ENCODE data around the gene FMNL3.

Gene FMNL3

DNA sequence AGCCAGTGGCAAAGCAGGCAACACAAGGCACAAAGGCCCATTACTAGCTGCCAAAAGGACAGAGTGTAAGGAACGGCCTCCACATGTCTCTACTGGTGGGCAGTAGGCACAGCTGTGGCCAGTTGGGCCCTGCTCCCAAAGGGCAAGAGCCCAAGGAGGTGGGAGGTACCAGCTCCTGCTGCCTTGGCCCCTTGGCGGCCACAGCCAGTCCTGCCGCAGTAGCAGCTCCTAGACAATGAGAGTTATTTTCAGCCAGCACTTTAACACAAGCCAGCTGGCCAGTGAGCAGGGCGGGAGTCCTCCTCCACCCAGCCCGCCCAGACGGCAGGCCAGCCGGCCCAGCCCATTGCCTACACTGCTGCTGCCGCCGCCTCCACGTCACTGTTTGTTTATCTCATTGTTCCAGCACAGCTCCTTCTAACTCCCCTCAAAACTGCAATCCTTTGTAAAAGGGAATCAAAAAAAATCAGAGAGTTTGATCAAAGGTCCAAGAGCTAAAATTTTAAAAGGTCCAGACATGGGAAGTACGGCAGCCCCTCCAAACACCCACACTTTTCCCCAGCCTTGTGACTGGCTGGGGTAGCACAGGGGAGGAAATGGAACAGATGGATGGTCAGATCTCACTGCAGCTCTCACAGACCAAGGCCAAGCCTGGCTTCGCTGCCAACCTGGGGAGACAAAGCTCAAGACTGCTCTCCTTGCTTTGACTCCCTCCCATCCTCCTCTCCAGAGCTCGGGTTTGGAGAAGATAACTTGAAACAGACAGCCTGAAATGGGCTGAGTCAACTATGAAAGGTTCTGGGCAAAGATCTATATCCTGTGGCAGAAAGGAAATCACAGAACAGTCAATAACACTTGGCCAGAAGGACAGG, 33.5 kb downstream of the FMNL3 start:
- no peak for DNase-seq

DNA sequence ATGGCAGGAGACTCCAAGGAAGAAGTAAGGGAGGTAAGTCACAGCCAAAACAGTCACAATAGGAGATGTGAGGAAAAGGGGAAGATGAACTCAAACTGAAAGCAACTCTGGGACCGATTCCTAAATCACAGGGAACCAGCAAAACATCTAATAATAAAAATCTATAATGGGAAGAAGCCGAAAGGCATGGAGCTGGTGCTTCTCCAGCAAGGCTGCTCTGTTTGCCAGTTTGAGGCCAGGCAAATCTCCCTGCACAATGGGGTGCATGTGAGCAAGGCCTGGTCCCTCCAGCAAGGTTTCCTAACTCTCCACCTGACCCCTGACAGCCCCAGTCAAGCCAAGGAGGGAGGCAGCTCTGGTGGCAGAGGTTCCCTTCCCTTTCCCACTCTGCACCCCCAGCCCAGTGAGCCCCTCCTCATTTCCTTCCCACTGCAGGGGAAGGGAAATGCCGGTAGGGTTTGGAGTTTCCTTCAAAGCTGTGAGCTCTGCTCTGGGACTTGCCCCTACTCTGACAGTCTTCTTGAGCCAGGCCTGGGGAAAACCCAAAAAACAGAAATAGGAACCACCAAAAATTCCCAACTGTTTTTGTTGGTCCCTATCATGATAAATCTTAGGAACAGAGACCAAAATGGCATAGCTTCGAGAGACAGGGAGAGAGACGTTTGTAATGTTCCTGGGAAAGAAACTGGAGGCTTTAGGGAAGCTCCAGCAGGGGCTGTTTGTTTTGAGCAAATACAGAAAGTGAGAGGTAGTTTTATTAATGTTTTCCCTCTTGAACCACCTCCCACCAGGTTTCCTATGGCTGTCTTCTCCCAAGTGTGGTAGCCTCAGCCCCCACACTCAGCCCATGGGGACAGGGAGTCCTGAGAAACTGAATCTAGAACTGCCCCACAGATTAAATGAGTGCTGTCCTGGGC, 34.6 kb downstream of the FMNL3 start:
- no peak for DNase-seq

DNA sequence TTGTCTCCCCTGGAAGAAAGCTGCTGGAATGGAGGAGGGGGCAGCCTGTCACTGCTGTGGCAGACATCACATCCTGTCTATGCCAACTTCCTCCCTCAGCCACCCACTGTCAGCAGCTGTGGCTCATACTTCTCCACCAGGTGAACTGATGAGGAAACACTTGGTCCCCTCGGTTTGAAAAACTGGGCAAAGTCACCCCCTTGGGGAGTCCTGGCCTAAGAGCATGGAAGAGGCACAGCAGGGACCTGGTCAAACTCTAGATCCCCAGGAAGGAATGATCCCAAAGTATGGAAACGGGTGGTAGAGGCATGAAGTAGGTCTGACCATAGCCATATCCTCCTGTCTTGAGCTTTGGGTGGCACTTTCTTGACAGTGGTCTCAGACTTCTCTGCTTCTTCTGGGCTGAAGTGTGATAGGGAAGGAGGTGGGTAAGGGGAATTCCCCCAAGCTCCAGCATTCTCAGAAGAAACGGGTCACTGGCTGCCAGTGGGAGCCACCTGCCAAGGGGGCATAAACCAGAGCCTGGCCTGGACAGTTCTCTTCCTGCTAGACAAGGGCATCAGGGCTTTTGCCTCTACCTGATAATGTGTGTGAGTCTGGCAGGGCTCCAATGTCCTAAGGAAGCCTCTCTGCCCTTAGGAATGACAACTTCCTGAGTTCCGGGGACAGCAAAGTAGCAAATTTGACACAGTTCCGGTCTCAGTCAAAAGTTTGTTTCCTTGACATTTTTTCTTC, 36.0 kb downstream of the FMNL3 start:
- no peak for DNase-seq

DNA sequence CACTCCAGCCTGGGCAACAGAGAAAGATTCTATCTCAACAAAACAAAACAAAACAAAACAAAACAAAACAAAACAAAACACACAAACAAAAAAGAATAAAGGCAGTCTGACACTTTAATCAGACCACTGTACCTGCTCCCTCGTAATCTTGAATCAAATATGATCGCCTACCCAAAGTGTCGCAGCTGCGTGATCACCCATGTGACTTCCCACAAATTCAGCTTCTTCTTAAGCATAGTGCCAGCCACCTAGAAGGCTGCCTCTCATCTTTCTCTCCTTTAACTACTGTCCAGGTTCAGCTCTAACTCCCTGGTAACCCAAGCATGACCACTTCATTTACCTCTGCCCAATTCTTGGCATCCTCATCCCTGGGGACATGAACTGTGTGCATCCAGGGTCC, 37.4 kb downstream of the FMNL3 start:
- DNase-seq = no peak

DNA sequence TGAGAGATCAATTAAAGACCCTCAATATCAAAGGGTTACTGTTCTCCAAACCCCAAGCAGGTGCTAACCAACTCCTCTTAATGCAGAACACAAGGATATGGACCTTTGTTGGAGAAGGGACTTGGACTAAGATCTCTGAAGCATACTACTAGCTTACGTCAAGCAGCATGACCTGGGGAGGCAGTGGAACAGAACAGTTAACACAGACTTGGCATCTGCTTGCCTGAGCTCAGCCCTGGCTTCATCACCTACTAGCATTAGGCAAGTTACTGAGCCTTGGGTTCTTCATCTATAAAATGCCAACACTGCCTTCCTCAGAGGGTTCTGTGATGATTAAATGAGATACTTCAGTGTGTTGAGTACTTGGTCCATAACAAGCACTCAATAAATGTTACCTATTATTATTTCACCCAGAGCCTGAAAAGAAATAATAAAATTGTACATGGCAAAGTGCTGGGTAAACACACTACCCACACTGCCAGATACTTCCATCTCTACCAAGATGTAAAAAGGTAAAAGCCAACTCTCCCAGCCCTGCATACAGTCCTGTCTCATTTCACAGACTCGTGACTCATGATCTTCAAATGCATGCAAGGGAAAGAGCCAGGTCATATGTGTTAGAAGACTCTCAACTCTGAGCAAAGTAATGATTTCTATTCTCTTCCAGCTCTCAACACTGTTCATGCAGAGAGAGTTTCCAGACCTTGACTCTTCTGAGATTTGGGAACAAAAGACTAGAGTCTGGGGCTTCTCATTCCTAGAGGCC, 39.7 kb downstream of the FMNL3 start:
- no peak for DNase-seq

DNA sequence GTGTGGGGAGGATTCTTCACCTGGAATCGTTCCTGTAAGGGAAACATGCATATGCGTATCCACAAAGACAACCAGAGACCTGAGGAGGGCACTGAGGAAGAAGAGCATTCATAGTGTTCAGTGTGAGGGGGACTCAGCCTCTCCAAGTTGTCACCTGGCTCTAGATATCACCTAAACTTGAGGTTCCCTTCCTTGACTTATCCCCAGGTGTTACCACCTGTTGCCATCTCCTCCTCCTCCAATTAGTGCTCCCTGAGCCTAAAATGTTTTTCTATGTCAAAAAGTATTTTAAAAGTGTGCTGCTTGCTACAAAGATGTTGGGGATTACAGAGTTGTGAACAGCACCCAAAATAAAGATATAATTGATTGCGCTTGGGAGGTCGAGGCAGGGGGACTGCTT, 41.0 kb downstream of the FMNL3 start:
- DNase-seq = no peak

DNA sequence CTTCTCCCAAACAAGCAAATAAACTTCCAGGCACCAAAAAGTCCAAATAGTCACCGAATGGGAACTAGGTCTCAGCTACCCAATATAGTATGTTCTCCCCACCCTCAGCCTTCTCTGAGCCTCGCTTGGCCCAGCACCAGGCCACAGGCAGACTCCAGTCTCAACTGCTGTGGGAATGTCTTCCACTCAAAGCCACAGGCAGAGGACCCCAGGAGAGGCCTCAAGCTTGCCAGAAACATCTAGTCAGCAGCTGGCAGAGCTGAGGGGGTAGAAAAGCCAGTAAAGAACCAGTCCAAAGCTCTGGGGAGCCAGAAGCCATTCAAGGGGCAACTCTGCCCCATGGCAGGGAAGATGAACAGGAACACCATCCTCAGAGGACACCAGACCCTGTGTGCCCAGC, 41.8 kb downstream of the FMNL3 start:
- no peak for DNase-seq

DNA sequence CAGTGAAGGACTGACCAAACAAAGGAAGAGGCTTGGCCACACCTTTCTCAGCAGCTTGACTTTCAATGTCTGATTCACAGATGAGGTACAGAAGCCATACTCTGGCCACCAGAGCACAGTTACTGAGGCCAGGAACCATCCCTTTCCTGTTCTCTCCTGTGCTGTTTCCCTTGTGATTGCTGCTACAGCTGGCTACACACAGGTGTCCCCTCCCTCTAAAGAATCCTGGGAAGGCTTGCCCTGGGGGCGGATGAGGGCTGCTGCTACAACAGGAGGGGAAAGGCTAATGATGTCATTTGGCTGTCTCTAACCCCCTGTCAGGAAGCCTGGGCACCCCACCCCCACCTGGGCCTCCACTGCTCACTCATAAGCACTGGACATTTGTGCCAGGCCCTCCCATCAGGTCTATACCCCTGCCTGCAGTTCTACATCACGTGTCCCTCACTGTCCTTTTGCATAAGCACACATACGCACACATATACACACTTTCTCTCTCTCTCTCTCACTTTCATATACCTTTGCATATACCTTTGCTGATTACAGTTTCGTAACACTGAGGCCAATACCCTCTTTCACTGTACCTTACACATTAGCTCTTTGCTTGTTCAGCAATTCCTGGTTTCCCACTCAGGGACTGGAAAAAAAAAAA, 42.5 kb downstream of the FMNL3 start:
- DNase-seq = no peak

DNA sequence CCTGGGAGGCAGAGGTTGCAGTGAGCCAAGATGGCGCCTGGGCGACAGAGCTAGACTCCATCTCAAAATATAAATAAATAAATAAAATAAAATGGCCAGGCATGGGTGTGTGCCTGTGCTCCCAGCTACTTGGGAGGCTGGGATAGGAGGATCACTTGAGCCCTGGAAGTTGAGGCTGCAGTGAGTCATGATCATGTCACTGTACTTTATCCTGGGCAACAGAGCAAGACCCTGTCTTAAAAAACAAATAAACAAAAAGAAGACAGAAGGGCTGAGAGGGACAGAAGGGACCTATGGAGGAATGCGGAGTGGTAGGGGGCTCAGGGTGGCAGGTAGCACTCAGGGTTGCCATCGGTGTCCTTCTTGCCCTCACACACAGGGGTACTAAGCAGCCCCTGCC, 43.0 kb downstream of the FMNL3 start:
- DNase-seq = no peak

DNA sequence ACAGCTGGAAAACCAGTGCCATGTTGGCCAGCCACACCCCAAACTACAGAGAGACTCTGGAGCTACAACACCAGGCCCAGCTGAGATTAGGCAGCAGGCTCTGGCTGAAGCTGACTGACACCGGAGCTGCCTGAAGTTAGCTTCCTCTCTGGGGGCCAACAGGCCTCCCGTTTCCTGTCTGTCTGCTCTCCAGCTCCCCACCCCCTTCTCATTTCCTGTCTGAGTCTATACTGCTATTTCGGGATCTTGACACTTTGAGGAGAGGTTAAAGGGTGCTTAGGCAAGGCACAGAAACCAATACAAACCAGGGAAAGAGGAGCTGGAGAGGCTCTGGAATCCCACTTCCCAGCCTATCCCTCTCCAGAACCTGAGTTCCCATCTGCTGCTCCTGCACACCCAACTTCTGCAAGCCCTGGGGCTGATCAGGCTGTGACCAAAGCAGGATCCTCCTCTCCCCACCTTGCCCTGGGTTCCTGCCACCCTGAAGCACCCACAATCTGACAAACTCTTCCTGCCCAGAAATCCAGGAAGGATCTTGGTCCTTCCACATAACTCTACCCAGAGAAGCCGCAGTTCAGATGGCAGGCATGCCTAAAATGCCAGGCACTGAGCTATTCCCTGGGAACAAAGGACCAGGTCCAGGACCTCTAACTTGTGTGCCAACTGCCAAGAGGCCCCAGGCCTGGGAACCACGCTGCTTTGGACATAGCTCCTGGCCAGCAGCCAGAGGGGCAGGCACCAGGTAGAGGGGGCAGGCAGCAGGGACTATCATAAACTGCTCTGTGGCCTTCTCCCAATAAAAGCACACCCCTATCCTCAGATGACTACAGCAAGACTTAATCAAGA, 44.0 kb downstream of the FMNL3 start:
- peak; percentile 75 for DNase-seq

DNA sequence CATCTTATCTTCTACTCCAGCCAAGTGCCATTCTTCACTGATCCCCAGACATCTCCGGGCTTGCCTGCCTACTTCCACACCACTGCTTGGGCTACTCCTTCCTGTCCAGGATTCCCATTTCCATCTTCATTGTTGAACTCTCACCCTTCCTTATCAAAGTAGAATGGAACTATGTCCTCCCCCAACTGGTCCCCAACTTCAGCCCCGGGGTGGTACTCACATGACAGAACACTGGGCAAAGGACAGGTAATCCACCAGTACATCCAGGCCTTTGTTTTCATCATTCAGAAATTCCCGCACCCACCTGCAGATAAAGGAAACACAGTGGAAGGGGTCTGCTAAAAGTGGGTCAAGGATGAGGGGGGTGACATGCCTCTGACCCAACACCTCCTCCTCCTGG, 45.5 kb downstream of the FMNL3 start:
- no peak for DNase-seq

DNA sequence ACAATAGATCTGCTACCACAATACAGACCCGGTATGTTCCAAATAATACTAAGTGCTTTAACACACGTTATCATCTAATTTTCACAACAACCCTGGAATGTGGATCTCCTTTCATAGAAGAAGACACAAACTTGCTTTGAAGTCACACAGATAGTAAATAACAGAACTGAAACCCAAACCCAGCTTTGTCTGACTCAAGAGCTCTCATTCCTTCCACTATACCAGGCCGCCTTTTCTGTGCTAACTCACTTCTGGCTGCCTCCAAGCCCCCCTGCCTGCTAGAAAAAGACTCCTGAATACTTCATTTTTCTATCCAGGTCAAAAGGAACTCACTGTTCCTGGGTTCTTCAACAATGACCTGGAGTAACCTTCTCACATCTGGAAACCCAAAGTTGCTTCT, 46.0 kb downstream of the FMNL3 start:
- no peak for DNase-seq

DNA sequence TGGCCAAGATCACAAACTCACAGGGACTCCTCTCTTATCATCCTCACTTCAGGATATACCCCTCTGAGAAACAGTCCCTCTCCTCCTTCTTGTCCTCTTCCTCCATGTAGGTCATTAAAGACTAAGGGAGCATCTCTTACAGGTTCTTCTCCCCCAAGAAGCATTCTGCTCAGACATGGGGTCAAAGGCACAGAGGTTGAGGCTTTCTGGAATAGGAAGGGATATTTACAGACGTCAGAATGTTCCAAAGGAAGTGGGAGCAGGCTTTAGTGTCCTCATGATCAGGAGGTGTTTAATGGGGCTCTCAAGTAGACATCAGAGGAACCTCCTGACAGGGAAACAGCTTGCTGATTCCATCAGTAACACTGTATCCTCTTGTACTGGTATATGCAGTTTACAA, 47.5 kb downstream of the FMNL3 start:
- DNase-seq = no peak

DNA sequence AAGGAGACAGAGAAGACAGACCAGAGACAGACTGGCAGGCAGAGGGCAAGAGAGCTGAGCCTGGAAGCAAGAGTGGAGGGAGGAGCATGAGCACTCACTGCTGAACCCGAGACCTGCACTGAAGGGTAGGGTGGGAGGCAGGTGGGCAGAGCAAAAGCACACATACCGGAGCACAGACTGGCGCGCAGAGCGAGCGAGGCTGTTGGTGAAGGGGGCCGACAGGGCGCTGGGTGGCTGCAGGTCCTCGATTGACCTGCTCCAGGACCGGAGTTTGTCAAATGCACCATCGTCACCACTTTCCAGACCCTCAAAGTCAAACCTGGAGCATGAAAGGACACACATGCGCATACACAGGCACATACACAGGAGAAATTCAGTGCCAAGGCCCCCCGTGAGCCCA, 48.9 kb downstream of the FMNL3 start:
- DNase-seq = no peak

DNA sequence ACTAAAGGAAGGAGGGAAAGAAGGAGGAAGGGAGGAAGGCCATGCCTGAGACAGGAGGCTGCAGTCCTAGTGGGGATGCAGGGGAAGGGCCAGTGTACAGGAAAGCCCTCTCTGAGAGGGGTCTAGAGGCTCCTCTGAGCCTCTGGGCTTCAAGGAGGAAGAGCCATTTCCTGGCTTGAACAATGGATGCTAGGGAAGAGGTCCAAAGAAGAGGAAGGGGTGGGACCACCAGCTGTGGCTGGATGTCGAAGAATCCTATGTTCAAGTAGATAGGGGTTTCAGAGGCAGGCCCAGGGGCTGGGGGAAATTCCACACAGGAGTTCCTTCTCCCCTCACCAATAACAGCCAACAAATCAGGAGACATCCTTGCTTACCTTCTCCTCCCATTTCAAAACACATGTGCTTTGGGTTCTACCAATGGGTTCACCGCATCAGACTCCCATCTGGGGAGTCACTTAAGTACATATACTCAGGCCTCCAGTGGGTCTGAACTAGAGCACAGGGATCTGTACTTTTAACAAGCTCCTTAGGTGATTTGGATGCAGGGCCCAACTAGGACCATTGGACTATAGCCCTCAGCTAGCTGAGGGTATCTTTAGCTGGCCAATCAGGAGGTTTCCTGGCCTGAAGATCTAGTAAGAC, 51.5 kb downstream of the FMNL3 start:
- no peak for DNase-seq

DNA sequence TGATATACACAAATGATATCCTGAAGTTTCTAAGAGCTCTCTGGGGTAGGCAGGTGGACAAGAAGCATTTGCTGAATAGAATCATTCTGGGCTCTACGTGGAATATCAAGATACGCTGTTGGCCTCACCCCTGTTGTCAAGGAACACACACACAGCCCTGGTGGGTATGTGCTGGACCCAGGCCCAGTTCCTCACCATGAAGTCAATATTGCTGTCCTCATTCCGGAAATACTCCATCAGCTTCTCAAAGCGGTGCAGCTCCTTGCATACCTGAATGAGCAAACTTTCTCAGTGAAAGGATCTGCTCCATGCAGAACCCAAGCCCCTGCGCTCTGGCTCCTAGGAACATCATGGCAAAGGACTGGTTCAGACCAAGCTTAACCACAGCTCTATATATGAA, 52.5 kb downstream of the FMNL3 start:
- no peak for DNase-seq

DNA sequence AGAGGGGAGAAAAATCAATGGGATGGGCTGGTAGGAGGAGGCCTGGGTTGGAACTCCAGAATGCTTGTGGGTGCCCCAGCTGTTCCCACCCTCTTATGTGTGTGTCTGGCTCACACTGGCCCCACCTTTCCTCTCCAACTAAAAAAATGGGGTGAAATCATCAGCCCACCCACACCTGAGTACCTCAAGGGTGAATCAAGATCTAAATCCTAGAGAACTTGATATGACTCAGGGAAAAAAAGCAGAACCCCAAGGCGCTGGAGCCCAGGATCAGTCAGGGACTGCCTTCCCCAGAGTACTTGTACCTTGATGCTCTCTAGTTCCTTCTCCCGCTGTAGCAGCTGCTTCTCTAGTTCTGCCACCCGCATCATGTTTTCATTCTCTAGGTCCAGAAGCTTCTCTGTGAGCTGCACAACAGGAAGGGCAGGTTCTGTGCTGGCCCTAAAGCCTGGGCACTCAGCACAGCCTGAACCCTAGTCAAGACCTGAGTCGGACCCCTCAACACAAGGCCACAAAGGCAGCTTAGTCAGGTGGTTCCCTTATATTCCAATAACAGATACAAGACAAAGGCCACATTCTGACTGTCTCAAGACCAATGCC, 54.2 kb downstream of the FMNL3 start:
- no peak for DNase-seq

DNA sequence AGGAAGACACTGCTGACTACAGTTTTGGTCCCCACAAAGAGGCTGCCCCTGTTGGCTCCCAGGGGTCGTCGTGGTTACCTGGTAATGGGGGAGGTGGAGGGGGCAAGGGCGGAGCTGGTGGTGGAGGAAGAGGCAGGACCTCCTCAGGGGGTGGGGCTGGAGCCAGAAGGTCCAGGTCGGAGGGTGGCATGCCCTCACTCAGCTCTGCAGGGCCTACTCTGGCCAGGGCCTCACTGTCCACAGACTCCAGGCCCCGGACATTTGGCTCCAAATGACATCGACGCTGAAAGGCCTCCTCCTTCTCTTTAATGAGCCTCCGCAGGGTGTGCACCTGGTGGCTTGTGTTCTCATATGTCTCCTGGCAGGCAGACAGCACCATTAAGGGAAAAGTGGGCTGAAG, 55.4 kb downstream of the FMNL3 start:
- DNase-seq = no peak

DNA sequence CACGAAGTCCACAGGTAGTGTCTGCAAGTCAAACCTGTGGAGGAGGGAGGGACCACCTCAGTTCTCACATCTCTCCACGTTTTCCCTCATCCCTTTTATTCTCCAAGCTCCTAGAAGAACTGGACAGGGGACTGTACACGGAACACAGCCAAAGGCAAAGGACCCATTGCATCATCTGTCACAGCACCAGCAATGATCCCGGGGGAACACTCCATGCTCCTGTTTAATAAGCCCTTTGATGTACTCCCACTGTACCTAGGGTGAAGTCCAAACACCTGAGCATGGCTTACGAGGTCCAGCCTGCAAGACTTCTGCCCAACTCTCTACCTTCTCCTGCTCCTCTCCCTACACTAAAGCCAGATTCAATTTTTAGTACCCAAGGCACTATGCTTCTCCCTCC, 57.3 kb downstream of the FMNL3 start:
- no peak for DNase-seq

DNA sequence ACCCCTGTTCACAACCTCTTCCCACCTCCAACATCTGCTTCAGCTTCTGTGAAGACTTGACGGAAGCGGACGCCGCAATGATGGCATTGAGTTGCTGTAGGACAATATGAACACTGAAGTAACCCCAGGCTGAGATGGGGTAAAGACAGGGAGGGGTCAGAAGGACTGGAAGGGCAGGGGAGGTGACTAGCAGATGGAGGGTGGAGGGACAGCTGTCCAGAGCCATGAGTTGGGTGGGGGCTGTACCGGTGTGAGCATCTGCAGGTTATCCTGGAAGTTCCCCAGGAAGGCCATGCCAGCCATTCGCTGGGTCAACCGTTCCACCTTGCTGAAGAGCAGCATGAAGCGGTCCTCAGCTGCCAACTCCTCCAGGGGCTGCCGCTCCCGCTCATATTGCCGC, 57.8 kb downstream of the FMNL3 start:
- no peak for DNase-seq

All from SIG-M5 (cell line).